OCI-LY3 (cell line): ENCODE results near the gene ZSWIM8.

Source experiments
- H2AFZ ChIP-seq: fragments of 200-600, 300-600 bp; shearing (Covaris generic); 2 replicates; pipeline ENCODE4 v1.6.0; 2014; ENCODE audit warnings: antibody characterized with exemption, low read depth, low read length
- H3K27ac ChIP-seq: fragments of 200-600, 300-600 bp; sonication (generic); 2 replicates; pipeline ENCODE4 v1.5.1; 2014; ENCODE audit warnings: mild to moderate bottlenecking, low read length, moderate library complexity, mixed read lengths
- H3K27me3 ChIP-seq: fragments of 200-600, 300-600 bp; sonication (generic); 2 replicates; pipeline ENCODE4 v1.6.1; 2014; ENCODE audit warnings: low read depth, low read length, mixed read lengths
- H3K36me3 ChIP-seq: fragments of 200-600, 300-600 bp; sonication (generic); replicated peaks from 2 replicates; pipeline ENCODE3; 2014; ENCODE audit warnings: low read depth, low read length, mixed read lengths
- H3K4me1 ChIP-seq: fragments of 300-600, 200-600 bp; sonication (generic); 2 replicates; pipeline ENCODE4 v1.6.1; 2014; ENCODE audit warnings: low read length, mixed read lengths
- H3K4me2 ChIP-seq: fragments of 200-600, 300-600 bp; sonication (generic); 2 replicates; pipeline ENCODE4 v1.6.1; 2014; ENCODE audit warnings: low read length, mixed read lengths
- H3K4me3 ChIP-seq: fragments of 300-600, 200-600 bp; sonication (generic); 2 replicates; pipeline ENCODE4 v1.5.1; 2014; ENCODE audit warnings: antibody characterized with exemption, mild to moderate bottlenecking, low read length, moderate library complexity
- H3K79me2 ChIP-seq: fragments of 300-600, 200-600 bp; shearing (Covaris generic); 2 replicates; pipeline ENCODE4 v1.6.1; 2014; ENCODE audit warnings: mild to moderate bottlenecking, low read length, mixed read lengths
- H3K9ac ChIP-seq: fragments of 300-600, 200-600 bp; shearing (Covaris generic); 2 replicates; pipeline ENCODE4 v1.6.0; 2014; ENCODE audit warnings: mild to moderate bottlenecking, low read length, moderate library complexity
- H3K9me3 ChIP-seq: fragments of 200-600, 300-600 bp; shearing (Covaris generic); 2 replicates; pipeline ENCODE4 v1.6.1; 2014; ENCODE audit warnings: low read length, mixed read lengths; ENCODE audit not compliant: insufficient read depth
- H4K20me1 ChIP-seq: fragments of 200-600, 300-600 bp; sonication (generic); 2 replicates; pipeline ENCODE4 v1.6.1; 2016; ENCODE audit warnings: low read length, mixed read lengths; ENCODE audit not compliant: insufficient read depth
- EZH2phosphoT487 ChIP-seq: fragments of 200-600 bp; shearing (Covaris generic); IDR thresholded peaks from 2 replicates; pipeline ENCODE4 v1.6.1; 2018; ENCODE audit warnings: antibody characterized with exemption, mixed run types, low read depth
- TF ChIP-seq, protein P1 (sequence below): fragments of 200-600, 300-600 bp; sonication (generic); IDR thresholded peaks from 2 replicates; pipeline ENCODE4 v1.5.1; 2014; ENCODE audit warnings: antibody characterized with exemption, low read length, low read depth

ZSWIM8 gene

DNA sequence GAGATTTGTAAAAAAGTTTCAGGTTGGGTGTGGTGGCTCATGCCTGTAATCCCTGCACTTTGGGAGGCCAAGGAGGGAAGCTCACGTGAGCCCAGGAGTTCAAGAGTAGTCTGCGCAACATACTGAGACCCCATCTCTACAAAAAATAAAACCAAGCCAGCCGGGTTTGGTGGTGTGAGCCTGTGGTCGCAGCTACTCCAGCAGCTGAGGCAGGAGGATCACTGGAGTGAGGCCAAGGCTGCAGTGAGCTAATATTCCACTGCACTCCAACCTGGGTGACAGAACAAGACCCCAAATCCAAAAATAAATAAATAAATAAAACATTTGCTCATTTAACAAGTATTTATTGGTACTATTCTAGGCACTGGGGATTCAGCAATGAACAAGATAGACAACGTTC, 5.1 kb upstream of the ZSWIM8 start:
- peaks cover 16% of the 10 kb centered on the region for H3K36me3 ChIP-seq
- no peaks in the 10 kb centered on the region for H3K27me3 ChIP-seq
- H3K79me2 ChIP-seq, result peaks cover 70% of the 10 kb centered on the region
- H3K4me1 ChIP-seq, result peaks cover 27% of the 10 kb centered on the region
- TF ChIP-seq, protein P1, sequence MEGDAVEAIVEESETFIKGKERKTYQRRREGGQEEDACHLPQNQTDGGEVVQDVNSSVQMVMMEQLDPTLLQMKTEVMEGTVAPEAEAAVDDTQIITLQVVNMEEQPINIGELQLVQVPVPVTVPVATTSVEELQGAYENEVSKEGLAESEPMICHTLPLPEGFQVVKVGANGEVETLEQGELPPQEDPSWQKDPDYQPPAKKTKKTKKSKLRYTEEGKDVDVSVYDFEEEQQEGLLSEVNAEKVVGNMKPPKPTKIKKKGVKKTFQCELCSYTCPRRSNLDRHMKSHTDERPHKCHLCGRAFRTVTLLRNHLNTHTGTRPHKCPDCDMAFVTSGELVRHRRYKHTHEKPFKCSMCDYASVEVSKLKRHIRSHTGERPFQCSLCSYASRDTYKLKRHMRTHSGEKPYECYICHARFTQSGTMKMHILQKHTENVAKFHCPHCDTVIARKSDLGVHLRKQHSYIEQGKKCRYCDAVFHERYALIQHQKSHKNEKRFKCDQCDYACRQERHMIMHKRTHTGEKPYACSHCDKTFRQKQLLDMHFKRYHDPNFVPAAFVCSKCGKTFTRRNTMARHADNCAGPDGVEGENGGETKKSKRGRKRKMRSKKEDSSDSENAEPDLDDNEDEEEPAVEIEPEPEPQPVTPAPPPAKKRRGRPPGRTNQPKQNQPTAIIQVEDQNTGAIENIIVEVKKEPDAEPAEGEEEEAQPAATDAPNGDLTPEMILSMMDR, result no peak
- no peak for TF ChIP-seq EZH2phosphoT487
- no peaks in the 10 kb centered on the region for H3K9me3 ChIP-seq
- H3K4me3 ChIP-seq, result peak overlapping the region; percentile 97; the same call in 1 of the 2 replicates
- no peak overlapping the region for H2AFZ ChIP-seq
- 0 out of 2 replicates have a peak, but pooled peaks cover 4% of the 10 kb centered on the region for H4K20me1 ChIP-seq
- peak overlapping the region; percentile 93 for H3K4me2 ChIP-seq
- no peak overlapping the region for H3K27ac ChIP-seq
- no peak overlapping the region for H3K9ac ChIP-seq

GRCh38 chr10:73780966-73781365, 4.4 kb upstream of the ZSWIM8 start:
- Histone ChIP-seq H3K4me3 (peak overlapping the region; percentile 97), H3K27me3 (no peaks in the 10 kb centered on the region), H3K9ac (peak overlapping the region; percentile 73), H3K27ac (no peak overlapping the region), H3K9me3 (no peaks in the 10 kb centered on the region), H2AFZ (no peak overlapping the region), H4K20me1 (no peaks in the 10 kb centered on the region), H3K4me1 (peaks cover 25% of the 10 kb centered on the region), H3K79me2 (peaks cover 67% of the 10 kb centered on the region), H3K36me3 (peaks cover 9% of the 10 kb centered on the region), H3K4me2 (peak overlapping the region; percentile 93)
- no peak for TF ChIP-seq EZH2phosphoT487
- TF ChIP-seq, protein P1, result no peak

DNA sequence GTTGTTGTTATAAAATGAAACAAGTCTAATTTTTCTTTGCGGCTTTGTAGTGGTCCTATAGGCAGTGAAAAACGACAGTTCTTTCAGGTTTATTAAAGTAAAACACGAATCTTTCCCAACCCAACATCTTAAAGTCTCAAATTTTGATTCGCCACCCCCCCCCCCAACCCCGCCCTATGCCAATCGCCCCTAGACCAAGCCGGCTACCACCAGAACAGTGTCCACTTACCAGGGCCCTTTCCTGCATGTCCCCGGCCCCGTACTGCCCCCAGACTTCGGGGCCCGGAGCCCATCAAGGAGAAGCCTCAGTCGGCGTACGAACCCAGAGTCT, 3.9 kb upstream of the ZSWIM8 start:
- Histone ChIP-seq H4K20me1 (no peaks in the 10 kb centered on the region), H3K27me3 (no peaks in the 10 kb centered on the region), H3K4me1 (peaks cover 28% of the 10 kb centered on the region), H2AFZ (peak overlapping the region; percentile 32; the same call in 1 of the 2 replicates), H3K36me3 (peaks cover 9% of the 10 kb centered on the region), H3K9me3 (no peaks in the 10 kb centered on the region), H3K27ac (peak overlapping the region; percentile 51), H3K79me2 (peaks cover 68% of the 10 kb centered on the region), H3K9ac (peak overlapping the region; percentile 73), H3K4me2 (peak overlapping the region; percentile 93), H3K4me3 (peak overlapping the region; percentile 97)
- TF ChIP-seq, protein P1, result no peak
- no peak for TF ChIP-seq EZH2phosphoT487

DNA sequence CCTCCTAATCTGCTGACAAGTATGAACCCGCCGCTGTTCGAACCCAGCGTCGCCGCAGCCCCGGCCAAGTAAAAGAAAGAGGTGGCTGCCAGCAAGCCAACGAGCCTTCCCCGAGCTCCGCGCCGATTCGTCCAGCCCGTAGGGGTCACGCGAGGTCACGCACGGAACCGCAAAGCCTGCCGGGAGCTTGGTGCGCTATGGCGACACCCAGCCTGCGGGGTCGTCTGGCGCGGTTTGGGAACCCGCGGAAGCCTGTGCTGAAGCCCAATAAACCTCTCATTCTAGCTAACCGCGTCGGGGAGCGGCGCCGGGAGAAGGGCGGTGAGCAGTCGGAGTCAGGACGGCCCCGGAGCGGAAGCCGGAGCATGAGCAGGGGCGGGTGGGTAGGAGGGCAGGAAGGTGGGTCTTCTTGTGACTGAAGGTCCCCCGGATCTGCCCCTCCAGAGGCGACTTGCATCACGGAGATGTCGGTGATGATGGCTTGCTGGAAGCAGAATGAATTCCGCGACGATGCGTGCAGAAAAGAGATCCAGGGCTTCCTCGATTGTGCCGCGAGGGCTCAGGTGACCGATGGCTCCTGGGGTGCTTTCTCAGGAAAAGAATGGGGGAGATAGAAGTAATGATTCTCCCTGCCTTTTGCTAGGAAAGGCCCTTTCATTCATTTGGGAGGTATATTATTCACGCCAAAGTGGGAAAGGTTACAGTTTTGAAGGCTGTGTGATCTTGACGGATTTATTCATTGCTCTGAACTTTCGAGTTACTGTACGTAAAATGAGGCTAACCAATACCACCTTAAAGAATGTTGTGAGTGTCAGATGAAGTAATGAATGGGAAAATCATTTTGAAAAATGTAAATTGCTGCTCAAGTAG, 3.3 kb upstream of the ZSWIM8 start, which contains the start of gene CHCHD1:
Gene CHCHD1 (plus strand): TSS at position 170 of the 870 bp plus-strand sequence. CDS start 28 bp downstream, at position 198.
- peaks cover 6% of the 10 kb centered on the region for H3K36me3 ChIP-seq
- H3K27me3 ChIP-seq, result no peaks in the 10 kb centered on the region
- H2AFZ ChIP-seq, result peak within 1 kb of the TSS; percentile 58; the same call in 1 of the 2 replicates
- peak within 1 kb of the TSS; percentile 97 for H3K4me3 ChIP-seq
- H3K79me2 ChIP-seq, result peaks cover 67% of the 10 kb centered on the region
- no peaks in the 10 kb centered on the region for H3K9me3 ChIP-seq
- peak within 1 kb of the TSS; percentile 73 for H3K9ac ChIP-seq
- peak within 1 kb of the TSS; percentile 51 for H3K27ac ChIP-seq
- no peak for TF ChIP-seq EZH2phosphoT487
- TF ChIP-seq, protein P1, result no peak
- no peaks in the 10 kb centered on the region for H4K20me1 ChIP-seq
- peaks cover 30% of the 10 kb centered on the region for H3K4me1 ChIP-seq
- peak within 1 kb of the TSS; percentile 93 for H3K4me2 ChIP-seq
